ENCODE data around the gene IL12RB2.

The IL12RB2 gene

DNA sequence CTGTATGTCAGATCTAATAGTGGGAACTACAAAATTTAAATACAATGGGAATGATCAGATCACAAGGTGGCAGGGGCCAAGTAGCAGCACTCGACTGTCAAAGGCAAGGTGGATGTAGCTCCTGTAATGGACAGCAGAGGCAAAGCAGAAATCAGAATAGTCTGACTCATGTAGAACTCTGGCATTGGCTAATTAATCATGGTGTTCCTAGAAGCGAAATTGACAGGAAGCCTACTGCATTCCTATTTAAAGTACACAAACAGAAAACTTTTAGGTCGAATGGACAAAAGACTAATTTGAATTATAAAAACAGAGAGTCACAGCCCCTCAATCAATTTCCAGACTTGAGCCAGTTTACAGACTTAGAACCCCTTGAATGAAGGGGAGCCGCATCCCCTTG is 17.4 kb upstream of the IL12RB2 start:
- Mint-ChIP-seq H3K9me3 (no peaks in the 10 kb centered on the region), H3K4me3 (no peak overlapping the region), H3K27me3 (no peaks in the 10 kb centered on the region), H3K36me3 (ENCODE audit: insufficient read depth) (no peaks in the 10 kb centered on the region), H3K4me1 (peaks cover 16% of the 10 kb centered on the region), H3K27ac (ENCODE audit: low read depth) (no peak overlapping the region)
- DNase-seq (ENCODE audit: low spot score in 2 of 2) = no peak
- no peak for ATAC-seq (replicated peaks; ENCODE audit: extremely low read depth, poor library complexity, severe bottlenecking)

DNA sequence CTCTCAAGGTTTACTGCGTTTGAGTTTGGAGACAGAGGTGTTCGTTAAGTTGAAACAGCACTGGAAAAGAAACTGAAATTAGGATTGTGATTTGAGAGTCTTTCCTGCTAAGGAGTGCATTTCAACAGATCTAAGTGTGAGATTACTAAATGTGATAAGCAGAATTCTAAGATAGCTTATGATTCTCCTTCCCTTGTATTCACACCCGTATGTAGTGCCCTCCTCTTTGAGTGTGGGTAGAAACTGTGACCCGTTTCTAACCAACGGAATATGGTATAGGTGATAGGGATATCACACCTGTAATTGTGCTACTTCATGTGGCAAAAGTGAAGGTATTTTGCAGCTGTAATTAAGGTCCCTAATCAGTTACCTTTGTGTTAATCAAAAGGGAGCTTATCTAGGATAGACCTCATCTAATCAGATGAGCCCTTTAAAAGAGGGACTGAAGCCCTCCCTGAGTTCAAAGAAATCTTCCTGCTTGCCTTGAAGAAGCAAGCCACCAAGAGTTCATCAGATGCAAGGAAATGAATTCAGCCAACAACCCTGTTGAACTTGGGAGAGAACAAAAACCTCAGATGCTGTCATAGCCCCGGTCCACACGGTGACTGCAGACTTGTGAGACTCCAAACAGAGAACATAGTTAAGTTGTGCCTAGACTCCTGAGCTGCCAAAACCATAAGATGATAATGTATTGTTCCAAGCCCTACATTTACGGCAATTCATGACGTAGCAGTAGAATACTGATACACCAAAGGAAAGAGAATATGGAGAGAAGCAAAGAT is 12.6 kb upstream of the IL12RB2 start:
- H3K4me3 Mint-ChIP-seq = no peak overlapping the region

DNA sequence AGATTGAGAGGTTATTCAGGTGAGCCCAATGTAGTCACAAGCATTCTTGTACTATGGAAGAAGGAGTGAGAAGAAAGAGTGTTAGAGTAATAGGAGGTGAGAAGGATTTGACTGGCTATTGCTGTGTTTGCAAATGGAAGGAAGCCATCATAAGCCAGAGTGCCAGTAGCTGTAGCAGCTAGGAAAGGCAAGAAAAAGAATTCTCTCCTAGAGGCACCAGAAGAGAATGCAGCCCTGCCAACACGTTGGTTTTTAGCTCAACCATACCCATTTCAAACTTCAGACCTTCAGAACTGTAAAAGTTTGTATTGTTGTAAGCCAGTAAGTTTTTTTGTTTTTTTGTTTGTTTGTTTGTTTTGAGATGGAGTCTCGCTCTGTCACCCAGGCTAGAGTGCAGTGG is 8.9 kb upstream of the IL12RB2 start:
- H3K36me3 Mint-ChIP-seq (ENCODE audit: insufficient read depth) = no peaks in the 10 kb centered on the region
- H3K4me1 Mint-ChIP-seq = peaks cover 6% of the 10 kb centered on the region
- ATAC-seq (replicated peaks; ENCODE audit: extremely low read depth, poor library complexity, severe bottlenecking) = no peak

More for the DNA sequence above, 12.6 kb upstream of the IL12RB2 start:
- no peaks in the 10 kb centered on the region for H3K27me3 Mint-ChIP-seq
- H3K9me3 Mint-ChIP-seq = no peaks in the 10 kb centered on the region
- no peaks in the 10 kb centered on the region for H3K36me3 Mint-ChIP-seq (ENCODE audit: insufficient read depth)
- DNase-seq (ENCODE audit: low spot score in 2 of 2) = no peak
- H3K27ac Mint-ChIP-seq (ENCODE audit: low read depth) = no peak overlapping the region
- peaks cover 6% of the 10 kb centered on the region for H3K4me1 Mint-ChIP-seq
- peak; percentile 40 for ATAC-seq (replicated peaks; ENCODE audit: extremely low read depth, poor library complexity, severe bottlenecking)

DNA sequence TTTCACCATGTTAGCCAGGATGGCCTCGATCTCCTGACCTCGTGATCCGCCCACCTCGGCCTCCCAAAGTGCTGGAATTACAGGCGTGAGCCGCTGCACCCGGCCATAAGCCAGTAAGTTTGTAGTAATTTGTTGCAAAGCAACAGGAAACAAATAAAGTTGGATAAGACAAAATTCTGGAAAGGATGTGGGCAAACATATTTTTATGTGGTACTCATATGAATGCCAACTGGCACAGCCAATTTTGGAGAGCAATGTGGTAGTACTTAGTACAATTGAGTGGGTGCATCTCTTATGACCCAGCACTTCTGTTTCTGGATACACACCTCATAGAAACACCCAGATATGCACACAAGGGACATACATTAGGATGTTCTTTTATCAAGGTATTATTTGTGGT is 8.4 kb upstream of the IL12RB2 start:
- Mint-ChIP-seq H3K27ac (ENCODE audit: low read depth) (no peak overlapping the region), H3K36me3 (ENCODE audit: insufficient read depth) (no peaks in the 10 kb centered on the region), H3K4me1 (peaks cover 6% of the 10 kb centered on the region), H3K9me3 (no peaks in the 10 kb centered on the region), H3K27me3 (no peaks in the 10 kb centered on the region), H3K4me3 (no peak overlapping the region)
- no peak for DNase-seq (ENCODE audit: low spot score in 2 of 2)
- ATAC-seq (replicated peaks; ENCODE audit: extremely low read depth, poor library complexity, severe bottlenecking) = no peak

More for the DNA sequence above, 8.9 kb upstream of the IL12RB2 start:
- Mint-ChIP-seq H3K9me3 (no peaks in the 10 kb centered on the region), H3K27me3 (no peaks in the 10 kb centered on the region), H3K4me3 (no peak overlapping the region), H3K27ac (ENCODE audit: low read depth) (no peak overlapping the region)
- no peak for DNase-seq (ENCODE audit: low spot score in 2 of 2)

DNA sequence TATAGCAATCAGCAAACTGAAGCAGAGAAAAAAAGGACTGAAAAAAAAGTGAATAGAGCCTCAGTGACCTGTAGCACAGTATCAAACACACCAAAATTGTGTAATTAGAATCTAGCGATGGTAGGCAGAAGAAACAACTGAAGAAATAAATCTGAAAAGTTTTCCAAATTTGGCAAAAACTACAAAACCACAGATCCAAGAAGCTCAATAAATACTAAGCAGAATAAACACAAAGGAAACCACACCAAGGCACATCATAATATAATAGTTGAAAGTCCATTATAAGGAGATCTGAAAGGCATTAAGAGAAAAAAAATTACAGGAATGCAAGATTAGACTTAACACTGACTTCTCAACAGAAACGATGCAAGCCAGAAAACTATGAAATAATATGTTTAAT is 7.1 kb upstream of the IL12RB2 start:
- H3K9me3 Mint-ChIP-seq = no peaks in the 10 kb centered on the region
- no peaks in the 10 kb centered on the region for H3K4me1 Mint-ChIP-seq
- H3K36me3 Mint-ChIP-seq (ENCODE audit: insufficient read depth) = no peaks in the 10 kb centered on the region
- H3K4me3 Mint-ChIP-seq = no peak overlapping the region
- no peaks in the 10 kb centered on the region for H3K27me3 Mint-ChIP-seq
- no peak overlapping the region for H3K27ac Mint-ChIP-seq (ENCODE audit: low read depth)
- DNase-seq (ENCODE audit: low spot score in 2 of 2) (no peak), ATAC-seq (replicated peaks; ENCODE audit: extremely low read depth, poor library complexity, severe bottlenecking) (no peak)

DNA sequence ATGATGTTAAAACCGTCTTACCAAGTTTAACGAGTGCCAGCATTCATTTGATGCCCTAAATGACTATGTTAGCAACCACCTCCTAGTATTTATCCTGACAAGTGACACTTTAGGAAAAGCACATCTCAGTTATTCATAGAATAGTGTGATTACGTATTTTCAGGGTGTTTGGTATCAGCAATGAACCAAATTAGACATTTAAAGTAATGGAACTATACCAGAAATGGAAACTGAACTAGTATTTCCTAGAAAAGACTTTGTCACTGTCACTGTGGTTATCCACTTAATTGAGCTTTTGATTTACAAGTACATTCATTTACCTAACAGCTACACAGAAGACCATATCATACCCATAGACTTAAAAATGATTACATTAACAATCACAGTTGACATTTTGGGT is 3.6 kb upstream of the IL12RB2 start:
- ATAC-seq (replicated peaks; ENCODE audit: extremely low read depth, poor library complexity, severe bottlenecking) (no peak), DNase-seq (ENCODE audit: low spot score in 2 of 2) (no peak)
- Mint-ChIP-seq H3K27me3 (peaks cover 23% of the 10 kb centered on the region), H3K4me3 (no peak overlapping the region), H3K4me1 (peaks cover 5% of the 10 kb centered on the region), H3K27ac (ENCODE audit: low read depth) (no peak overlapping the region), H3K9me3 (no peaks in the 10 kb centered on the region), H3K36me3 (ENCODE audit: insufficient read depth) (no peaks in the 10 kb centered on the region)

DNA sequence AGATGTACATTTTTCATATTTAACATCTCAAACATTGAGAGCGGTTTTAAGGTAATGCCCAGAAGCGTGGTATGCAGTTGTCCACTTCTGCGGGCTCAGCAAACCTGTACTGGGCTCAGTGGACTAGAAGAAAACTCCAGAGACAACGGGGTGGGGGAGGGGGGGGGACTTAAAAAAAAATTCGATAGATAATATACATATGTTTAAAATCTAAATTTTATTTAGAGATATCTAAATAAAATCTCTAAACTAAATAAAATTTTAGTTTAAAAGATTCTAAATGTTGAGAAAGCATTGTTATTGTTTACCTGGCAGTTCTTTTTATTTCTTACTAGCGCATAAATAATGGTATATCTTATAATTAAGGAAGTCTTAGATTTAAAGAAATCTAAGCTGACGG is 1.1 kb upstream of the IL12RB2 start:
- H3K27me3 Mint-ChIP-seq = peaks cover 27% of the 10 kb centered on the region
- ATAC-seq (replicated peaks; ENCODE audit: extremely low read depth, poor library complexity, severe bottlenecking) (no peak), DNase-seq (ENCODE audit: low spot score in 2 of 2) (no peak)
- H3K36me3 Mint-ChIP-seq (ENCODE audit: insufficient read depth) = peaks cover 1% of the 10 kb centered on the region
- peaks cover 5% of the 10 kb centered on the region for H3K4me1 Mint-ChIP-seq
- no peaks in the 10 kb centered on the region for H3K9me3 Mint-ChIP-seq
- H3K27ac Mint-ChIP-seq (ENCODE audit: low read depth) = no peak overlapping the region
- H3K4me3 Mint-ChIP-seq = no peak overlapping the region

DNA sequence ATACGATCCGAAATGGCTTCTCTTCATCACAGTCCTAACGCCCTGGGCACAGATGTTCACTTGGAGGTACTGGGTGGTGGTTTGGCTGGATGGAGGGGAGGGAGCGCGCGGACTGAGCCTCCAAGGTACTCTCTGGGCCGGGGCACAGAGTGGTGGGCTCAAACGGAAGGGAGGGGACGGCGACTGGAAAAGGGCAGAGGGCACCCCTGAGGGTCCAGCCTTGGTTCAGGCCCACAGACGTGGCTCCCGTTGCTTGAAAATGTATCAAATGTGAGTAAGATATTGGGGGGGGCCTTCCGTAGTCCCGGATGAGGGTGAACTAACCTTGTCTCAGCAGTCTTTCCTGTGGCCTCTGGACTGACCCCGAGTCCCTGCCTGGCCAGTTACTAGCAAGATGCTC is 463 bp downstream of the IL12RB2 start:
- DNase-seq (ENCODE audit: low spot score in 2 of 2) (no peak), ATAC-seq (replicated peaks; ENCODE audit: extremely low read depth, poor library complexity, severe bottlenecking) (no peak)
- H3K9me3 Mint-ChIP-seq = no peaks in the 10 kb centered on the region
- peaks cover 1% of the 10 kb centered on the region for H3K36me3 Mint-ChIP-seq (ENCODE audit: insufficient read depth)
- H3K4me3 Mint-ChIP-seq = peak overlapping the region; percentile 72
- H3K27me3 Mint-ChIP-seq = peaks cover 27% of the 10 kb centered on the region
- no peak overlapping the region for H3K27ac Mint-ChIP-seq (ENCODE audit: low read depth)
- H3K4me1 Mint-ChIP-seq = peaks cover 5% of the 10 kb centered on the region

DNA sequence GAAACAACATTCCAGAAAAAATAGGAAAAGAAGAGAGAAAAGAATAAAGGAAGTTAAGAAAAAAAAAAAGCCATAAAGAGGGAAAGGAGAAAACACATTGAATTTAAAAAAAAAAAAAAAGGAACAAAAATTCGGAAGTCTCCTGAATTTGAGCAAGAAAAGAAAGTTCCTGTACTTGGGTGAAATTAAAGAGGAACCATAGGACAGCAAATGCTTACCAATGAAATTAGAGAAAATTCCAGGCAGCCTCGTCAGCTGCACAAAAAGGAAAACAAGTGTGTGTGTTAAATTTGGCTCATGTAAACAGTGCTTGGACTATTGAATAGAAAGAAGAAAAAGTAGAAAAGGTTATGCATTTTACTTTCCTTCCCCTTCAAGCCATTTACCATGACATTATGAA is 4.9 kb downstream of the IL12RB2 start:
- ATAC-seq (replicated peaks; ENCODE audit: extremely low read depth, poor library complexity, severe bottlenecking) = no peak
- no peak for DNase-seq (ENCODE audit: low spot score in 2 of 2)
- peaks cover 1% of the 10 kb centered on the region for H3K36me3 Mint-ChIP-seq (ENCODE audit: insufficient read depth)
- no peak overlapping the region for H3K27ac Mint-ChIP-seq (ENCODE audit: low read depth)
- peaks cover 17% of the 10 kb centered on the region for H3K27me3 Mint-ChIP-seq
- peaks cover 5% of the 10 kb centered on the region for H3K4me1 Mint-ChIP-seq
- H3K4me3 Mint-ChIP-seq = no peak overlapping the region
- no peaks in the 10 kb centered on the region for H3K9me3 Mint-ChIP-seq

DNA sequence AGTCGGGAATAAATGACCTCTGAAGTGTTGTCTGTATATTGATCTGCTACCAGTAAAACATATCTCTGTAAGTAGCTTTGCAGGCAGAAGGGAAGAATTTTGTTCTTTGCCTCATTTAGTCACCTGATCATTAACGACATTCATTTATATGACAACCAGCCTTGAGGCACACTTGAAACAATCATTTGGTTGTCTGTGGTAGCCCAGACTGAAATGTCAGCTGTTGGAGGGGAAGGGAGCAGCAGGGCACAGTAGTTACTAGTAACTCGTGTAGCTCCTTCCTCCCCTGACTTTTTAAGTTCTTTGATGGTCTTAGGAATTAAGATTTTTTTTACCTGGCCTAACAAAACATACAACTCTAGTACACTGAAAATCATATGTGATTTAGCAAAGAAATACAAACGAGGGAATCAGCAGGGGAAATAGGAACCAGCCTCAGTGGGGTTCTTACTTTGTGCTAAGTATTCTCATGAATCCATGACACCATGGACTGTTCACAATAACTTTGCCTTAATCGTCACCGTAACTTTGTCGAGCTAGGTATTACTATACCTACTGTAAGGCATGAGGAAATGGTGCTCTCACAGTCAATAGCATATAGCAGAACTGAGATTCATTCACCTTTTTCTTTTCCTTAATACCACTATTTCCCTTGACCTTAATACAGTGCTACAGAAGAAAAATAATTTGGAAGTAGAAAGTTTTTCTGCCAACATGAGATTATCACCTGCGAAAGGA is 6.4 kb downstream of the IL12RB2 start:
- H3K27ac Mint-ChIP-seq (ENCODE audit: low read depth) = no peak overlapping the region
- ATAC-seq (replicated peaks; ENCODE audit: extremely low read depth, poor library complexity, severe bottlenecking) (no peak), DNase-seq (ENCODE audit: low spot score in 2 of 2) (no peak)
- H3K4me1 Mint-ChIP-seq = no peaks in the 10 kb centered on the region
- peaks cover 2% of the 10 kb centered on the region for H3K27me3 Mint-ChIP-seq
- H3K9me3 Mint-ChIP-seq = no peaks in the 10 kb centered on the region
- no peak overlapping the region for H3K4me3 Mint-ChIP-seq
- peaks cover 1% of the 10 kb centered on the region for H3K36me3 Mint-ChIP-seq (ENCODE audit: insufficient read depth)

DNA sequence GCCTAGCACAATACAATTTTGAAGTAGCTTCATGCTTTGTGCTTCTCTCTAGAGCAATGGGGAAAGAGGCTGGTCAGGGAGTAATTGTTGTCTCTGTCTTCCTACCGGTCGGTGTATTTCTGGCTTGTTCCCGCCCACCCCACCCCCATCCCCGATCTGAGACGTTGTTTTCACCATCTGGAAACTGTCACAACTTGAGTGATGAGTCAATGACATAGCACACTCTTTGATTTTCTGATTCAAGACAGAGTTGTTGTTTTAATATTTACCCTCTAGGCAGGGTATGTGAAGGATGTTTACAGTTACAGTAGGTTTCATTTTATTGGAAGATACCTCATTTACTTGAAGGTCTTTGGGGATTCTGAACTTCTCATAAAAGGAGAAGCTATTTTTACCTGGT is 7.0 kb downstream of the IL12RB2 start:
- ATAC-seq (replicated peaks; ENCODE audit: extremely low read depth, poor library complexity, severe bottlenecking) (no peak), DNase-seq (ENCODE audit: low spot score in 2 of 2) (no peak)
- H3K4me1 Mint-ChIP-seq = no peaks in the 10 kb centered on the region
- H3K9me3 Mint-ChIP-seq = no peaks in the 10 kb centered on the region
- H3K27ac Mint-ChIP-seq (ENCODE audit: low read depth) = no peak overlapping the region
- no peaks in the 10 kb centered on the region for H3K27me3 Mint-ChIP-seq
- no peak overlapping the region for H3K4me3 Mint-ChIP-seq
- peaks cover 1% of the 10 kb centered on the region for H3K36me3 Mint-ChIP-seq (ENCODE audit: insufficient read depth)

DNA sequence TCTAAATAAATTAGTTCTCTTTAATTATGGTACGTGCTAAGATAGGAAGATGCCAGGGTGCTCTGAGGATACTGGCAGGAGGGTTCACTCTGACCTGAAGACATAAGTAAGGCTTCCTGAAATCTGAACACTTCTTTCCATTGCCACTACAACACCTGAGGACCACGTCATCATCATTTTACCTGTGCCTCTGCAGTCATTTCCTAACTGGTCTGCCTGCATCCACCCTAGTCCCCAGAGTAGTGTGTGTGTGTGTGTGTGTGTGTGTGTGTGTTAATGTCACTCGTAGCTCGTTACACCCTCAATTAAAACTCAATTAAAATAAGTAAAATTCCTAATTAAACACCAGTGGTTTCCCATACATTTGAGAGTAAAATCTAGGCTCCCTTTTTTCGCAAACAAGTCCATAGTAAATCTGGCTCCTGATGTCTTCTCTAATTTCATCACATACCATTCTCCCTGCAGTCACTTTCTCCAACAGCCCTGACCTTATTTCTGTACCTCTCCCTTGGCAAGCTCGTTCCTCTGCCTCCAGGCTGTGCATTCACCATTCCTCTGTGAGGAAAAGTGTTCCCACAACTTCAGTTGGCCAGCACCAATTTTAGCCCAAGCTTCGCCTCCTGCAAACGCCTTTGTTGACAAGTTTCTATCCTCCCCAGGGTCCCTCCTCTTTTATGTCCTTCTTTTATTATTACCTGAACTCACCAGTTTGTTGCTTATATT is 8.7 kb downstream of the IL12RB2 start:
- H3K27ac Mint-ChIP-seq (ENCODE audit: low read depth) = no peak overlapping the region
- DNase-seq (ENCODE audit: low spot score in 2 of 2) (no peak), ATAC-seq (replicated peaks; ENCODE audit: extremely low read depth, poor library complexity, severe bottlenecking) (no peak)
- H3K9me3 Mint-ChIP-seq = no peaks in the 10 kb centered on the region
- no peaks in the 10 kb centered on the region for H3K4me1 Mint-ChIP-seq
- H3K4me3 Mint-ChIP-seq = no peak overlapping the region
- peaks cover 2% of the 10 kb centered on the region for H3K36me3 Mint-ChIP-seq (ENCODE audit: insufficient read depth)
- no peaks in the 10 kb centered on the region for H3K27me3 Mint-ChIP-seq

DNA sequence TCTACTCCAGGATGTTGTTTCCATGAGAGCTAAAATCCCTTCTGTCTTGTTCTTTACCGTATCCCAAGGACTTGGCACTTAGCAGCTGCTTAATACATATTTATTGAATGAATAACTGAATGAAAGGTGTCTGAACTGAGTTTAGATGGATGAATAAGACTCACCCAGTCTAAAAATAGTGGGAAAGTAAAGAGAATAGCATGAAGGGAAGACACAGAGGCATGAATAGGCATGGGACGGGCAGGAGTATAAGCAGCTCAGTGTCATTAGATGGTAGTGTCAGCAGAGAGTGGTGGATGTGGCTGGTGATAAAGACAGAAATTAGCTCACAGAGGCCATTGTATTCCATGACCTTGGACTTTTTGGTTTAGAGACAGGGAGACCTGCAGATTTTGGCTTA is 9.2 kb downstream of the IL12RB2 start:
- H3K36me3 Mint-ChIP-seq (ENCODE audit: insufficient read depth) = peaks cover 2% of the 10 kb centered on the region

More for the DNA sequence above, 9.2 kb downstream of the IL12RB2 start:
- H3K27me3 Mint-ChIP-seq = peaks cover 3% of the 10 kb centered on the region
- no peak overlapping the region for H3K4me3 Mint-ChIP-seq
- DNase-seq (ENCODE audit: low spot score in 2 of 2) = no peak
- H3K4me1 Mint-ChIP-seq = no peaks in the 10 kb centered on the region
- no peak for ATAC-seq (replicated peaks; ENCODE audit: extremely low read depth, poor library complexity, severe bottlenecking)
- H3K27ac Mint-ChIP-seq (ENCODE audit: low read depth) = no peak overlapping the region
- H3K9me3 Mint-ChIP-seq = no peaks in the 10 kb centered on the region

Data from central memory CD8-positive, alpha-beta T cell (primary cell).